ENCODE measurements around the gene CDADC1.

The CDADC1 gene

GRCh38 chr13:49247643-49248621 lies at the start of gene CDADC1:
CDADC1 (plus strand) TSS chr13:49247925; CDS start chr13:49248038, 113 bp downstream.
- CTCF ChIA-PET, result interaction anchor here (0.9 to 2.8 kb wide), 6 partner anchors 9 to 35 kb away, joined by 3 to 24 read pairs (median 6); partner anchors contain the start of gene MLNR
- DNase-seq, result peak; percentile 96
- Mint-ChIP-seq H3K27me3 (peaks cover 22% of the 10 kb centered on the region), H3K4me1 (peaks cover 45% of the 10 kb centered on the region), H3K36me3 (peaks cover 10% of the 10 kb centered on the region), H3K27ac (peak within 1 kb of the TSS; percentile 92), H3K4me3 (peak within 1 kb of the TSS; percentile 91), H3K9me3 (no peaks in the 10 kb centered on the region)

GRCh38 chr13:49206641-49207040 lies 41.1 kb upstream of the CDADC1 start:
- DNase-seq, result no peak
- CTCF ChIA-PET, result no interaction called here
- no peak overlapping the region for H3K4me3 Mint-ChIP-seq
- no peak overlapping the region for H3K27ac Mint-ChIP-seq
- peaks cover 46% of the 10 kb centered on the region for H3K36me3 Mint-ChIP-seq
- no peaks in the 10 kb centered on the region for H3K27me3 Mint-ChIP-seq
- H3K4me1 Mint-ChIP-seq, result no peaks in the 10 kb centered on the region
- H3K9me3 Mint-ChIP-seq, result no peaks in the 10 kb centered on the region

GRCh38 chr13:49208619-49209018 lies 39.1 kb upstream of the CDADC1 start:
- H3K4me1 Mint-ChIP-seq, result no peaks in the 10 kb centered on the region
- no peak overlapping the region for H3K4me3 Mint-ChIP-seq
- DNase-seq, result no peak
- CTCF ChIA-PET, result interaction anchor here (0.7 kb wide), 1 partner anchor 11 kb away, joined by 3 read pairs; no protein-coding TSS in a partner anchor
- peaks cover 41% of the 10 kb centered on the region for H3K36me3 Mint-ChIP-seq
- H3K27me3 Mint-ChIP-seq, result no peaks in the 10 kb centered on the region
- H3K27ac Mint-ChIP-seq, result no peak overlapping the region
- H3K9me3 Mint-ChIP-seq, result no peaks in the 10 kb centered on the region

GRCh38 chr13:49210114-49210513 lies 37.6 kb upstream of the CDADC1 start:
- no peak overlapping the region for H3K27ac Mint-ChIP-seq
- peaks cover 9% of the 10 kb centered on the region for H3K4me1 Mint-ChIP-seq
- no peaks in the 10 kb centered on the region for H3K27me3 Mint-ChIP-seq
- no peak for DNase-seq
- CTCF ChIA-PET, result no interaction called here
- H3K4me3 Mint-ChIP-seq, result no peak overlapping the region
- peaks cover 4% of the 10 kb centered on the region for H3K9me3 Mint-ChIP-seq
- peaks cover 33% of the 10 kb centered on the region for H3K36me3 Mint-ChIP-seq

GRCh38 chr13:49210669-49211068 lies 37.1 kb upstream of the CDADC1 start:
- H3K9me3 Mint-ChIP-seq, result peaks cover 5% of the 10 kb centered on the region
- H3K4me1 Mint-ChIP-seq, result peaks cover 12% of the 10 kb centered on the region
- H3K27me3 Mint-ChIP-seq, result no peaks in the 10 kb centered on the region
- H3K36me3 Mint-ChIP-seq, result peaks cover 31% of the 10 kb centered on the region
- no peak for DNase-seq
- H3K27ac Mint-ChIP-seq, result no peak overlapping the region
- no peak overlapping the region for H3K4me3 Mint-ChIP-seq
- CTCF ChIA-PET, result no interaction called here

GRCh38 chr13:49213539-49213938 lies 34.2 kb upstream of the CDADC1 start:
- Mint-ChIP-seq H3K27ac (no peak overlapping the region), H3K36me3 (peaks cover 14% of the 10 kb centered on the region), H3K27me3 (peaks cover 18% of the 10 kb centered on the region), H3K4me1 (peaks cover 22% of the 10 kb centered on the region), H3K4me3 (no peak overlapping the region), H3K9me3 (peaks cover 12% of the 10 kb centered on the region)
- no peak for DNase-seq
- CTCF ChIA-PET, result interaction anchor here (2.2 kb wide), 1 partner anchor 28 kb away, joined by 4 read pairs; no protein-coding TSS in a partner anchor

- no peak for DNase-seq
- peaks cover 14% of the 10 kb centered on the region for H3K36me3 Mint-ChIP-seq
- H3K9me3 Mint-ChIP-seq, result peaks cover 12% of the 10 kb centered on the region
- no peak overlapping the region for H3K27ac Mint-ChIP-seq
- CTCF ChIA-PET, result interaction anchor here (0.7 to 2.2 kb wide), 5 partner anchors 25 to 102 kb away, joined by 3 to 7 read pairs (median 4); partner anchors contain the start of gene CDADC1
- no peak overlapping the region for H3K4me3 Mint-ChIP-seq
- peaks cover 25% of the 10 kb centered on the region for H3K27me3 Mint-ChIP-seq
- H3K4me1 Mint-ChIP-seq, result peaks cover 22% of the 10 kb centered on the region
Observed at GRCh38 chr13:49213997-49214916, 33.5 kb upstream of the CDADC1 start.

GRCh38 chr13:49214917-49215376 lies 32.8 kb upstream of the CDADC1 start:
- CTCF ChIA-PET, result interaction anchor here (0.6 to 2.2 kb wide), 7 partner anchors 9 to 308 kb away, joined by 3 to 7 read pairs (median 4); partner anchors contain the start of gene CDADC1
- Mint-ChIP-seq H3K4me3 (no peak overlapping the region), H3K9me3 (peaks cover 12% of the 10 kb centered on the region), H3K27me3 (peaks cover 32% of the 10 kb centered on the region), H3K36me3 (peaks cover 11% of the 10 kb centered on the region), H3K27ac (no peak overlapping the region), H3K4me1 (peaks cover 27% of the 10 kb centered on the region)
- peak; percentile 63 for DNase-seq

GRCh38 chr13:49216334-49216733 lies 31.4 kb upstream of the CDADC1 start:
- Mint-ChIP-seq H3K36me3 (peaks cover 13% of the 10 kb centered on the region), H3K9me3 (peaks cover 12% of the 10 kb centered on the region), H3K27me3 (peaks cover 44% of the 10 kb centered on the region), H3K4me3 (no peak overlapping the region), H3K27ac (no peak overlapping the region), H3K4me1 (peaks cover 33% of the 10 kb centered on the region)
- CTCF ChIA-PET, result no interaction called here
- DNase-seq, result no peak

- CTCF ChIA-PET, result no interaction called here
- H3K4me1 Mint-ChIP-seq, result peaks cover 38% of the 10 kb centered on the region
- H3K27ac Mint-ChIP-seq, result no peak overlapping the region
- H3K36me3 Mint-ChIP-seq, result peaks cover 8% of the 10 kb centered on the region
- peaks cover 12% of the 10 kb centered on the region for H3K9me3 Mint-ChIP-seq
- DNase-seq, result no peak
- H3K27me3 Mint-ChIP-seq, result peaks cover 61% of the 10 kb centered on the region
- H3K4me3 Mint-ChIP-seq, result no peak overlapping the region
Observed at GRCh38 chr13:49217962-49218492, 29.7 kb upstream of the CDADC1 start.

- CTCF ChIA-PET, result no interaction called here
- Mint-ChIP-seq H3K27ac (no peak overlapping the region), H3K9me3 (peaks cover 12% of the 10 kb centered on the region), H3K36me3 (peaks cover 8% of the 10 kb centered on the region), H3K4me3 (peak overlapping the region; percentile 21), H3K27me3 (peaks cover 67% of the 10 kb centered on the region), H3K4me1 (peaks cover 38% of the 10 kb centered on the region)
- DNase-seq, result no peak
Observed at GRCh38 chr13:49218493-49219051, 29.2 kb upstream of the CDADC1 start.

GRCh38 chr13:49219647-49220035 lies 28.1 kb upstream of the CDADC1 start:
- peak overlapping the region; percentile 19 for H3K27ac Mint-ChIP-seq
- H3K9me3 Mint-ChIP-seq, result peaks cover 12% of the 10 kb centered on the region
- CTCF ChIA-PET, result interaction anchor here (0.6 to 1.0 kb wide), 3 partner anchors 11 to 387 kb away, joined by 3 read pairs; partner anchors contain the start of gene CDADC1
- H3K4me1 Mint-ChIP-seq, result peaks cover 34% of the 10 kb centered on the region
- peaks cover 8% of the 10 kb centered on the region for H3K36me3 Mint-ChIP-seq
- peaks cover 78% of the 10 kb centered on the region for H3K27me3 Mint-ChIP-seq
- peak overlapping the region; percentile 63 for H3K4me3 Mint-ChIP-seq
- DNase-seq, result no peak
